ENCODE measurements around the gene LRCH1.

LRCH1 gene

DNA sequence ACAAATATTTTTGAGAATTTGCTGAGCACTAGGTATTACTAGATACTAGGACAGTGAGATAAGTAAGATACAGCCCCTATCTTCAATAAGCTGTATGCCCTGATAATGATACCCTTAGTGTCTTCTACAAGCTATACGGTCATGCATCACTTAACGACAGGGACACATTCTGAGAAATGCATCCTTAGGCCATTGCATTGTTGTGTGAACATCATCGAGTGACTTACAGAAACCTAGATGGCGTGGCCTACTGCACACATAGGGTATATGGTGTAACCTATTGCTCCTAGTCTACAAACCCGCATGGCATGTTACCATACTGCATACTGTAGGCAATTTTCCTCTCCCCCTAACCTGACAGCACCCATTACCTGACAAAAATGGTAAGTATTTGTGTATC is 64.9 kb downstream of the LRCH1 start:
- no peak for DNase-seq

DNA sequence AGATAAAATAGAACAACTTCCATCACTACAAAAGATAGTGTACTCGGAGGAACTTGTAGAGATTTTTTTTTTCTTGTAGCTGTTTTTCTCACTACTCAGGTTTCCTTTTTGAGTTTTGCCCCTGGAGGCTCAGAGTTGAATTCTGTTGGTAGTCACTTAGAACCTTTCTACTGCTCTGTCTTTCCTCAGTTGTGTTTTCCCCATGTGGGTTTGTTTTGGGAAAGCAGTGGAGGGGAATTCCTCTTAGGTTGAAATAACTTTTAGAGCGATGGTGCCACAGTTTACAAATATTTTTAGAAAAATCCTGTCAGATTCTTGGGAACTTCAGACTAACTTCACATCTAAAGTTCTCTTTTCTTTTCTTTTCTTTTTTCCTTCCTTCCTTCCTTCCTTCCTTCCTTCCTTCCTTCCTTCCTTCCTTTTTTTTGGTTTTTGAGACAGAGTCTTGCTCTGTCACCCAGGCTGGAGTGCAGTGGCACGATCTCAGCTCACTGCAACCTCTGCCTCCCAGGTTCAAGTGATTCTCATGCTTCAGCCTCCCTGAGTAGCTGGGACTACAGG is 65.8 kb downstream of the LRCH1 start:
- no peak for DNase-seq

DNA sequence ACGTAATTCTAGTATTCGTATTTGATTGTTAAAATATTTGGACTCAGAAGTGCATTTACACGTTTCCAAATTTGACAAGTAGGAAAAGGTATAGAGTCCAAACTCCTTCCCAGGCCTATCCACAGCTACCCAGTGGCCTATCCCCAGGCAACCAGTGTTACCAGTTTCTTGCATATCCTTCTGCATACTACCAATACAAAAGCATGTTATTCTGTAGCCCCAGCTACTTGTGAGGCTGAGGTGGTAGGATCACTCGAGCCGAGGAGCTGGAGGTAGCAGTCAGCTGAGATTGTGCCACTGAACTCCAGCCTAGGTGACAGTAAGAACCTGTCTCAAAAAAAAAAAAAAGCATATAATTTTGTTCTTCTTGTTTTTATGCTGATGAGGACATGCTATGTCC is 67.1 kb downstream of the LRCH1 start:
- DNase-seq = no peak

DNA sequence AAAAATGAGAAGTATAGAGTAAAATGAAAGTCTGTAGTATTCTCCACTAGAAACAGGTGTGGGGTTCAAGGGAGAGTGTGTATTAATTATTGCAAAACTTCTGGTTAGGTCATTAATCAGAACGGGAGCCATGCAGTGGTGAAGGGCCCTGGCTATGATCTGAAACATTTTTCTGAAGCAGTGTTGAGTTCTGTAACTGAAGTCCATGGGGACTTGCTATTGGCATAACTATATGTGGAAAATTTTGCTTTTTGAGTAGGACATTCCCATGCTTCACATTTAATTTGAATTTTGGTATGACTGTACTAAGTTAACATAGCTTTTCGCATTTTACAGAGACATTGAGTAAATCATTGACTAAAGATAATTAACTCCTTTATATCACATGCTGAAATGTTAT is 67.5 kb downstream of the LRCH1 start:
- DNase-seq = no peak

DNA sequence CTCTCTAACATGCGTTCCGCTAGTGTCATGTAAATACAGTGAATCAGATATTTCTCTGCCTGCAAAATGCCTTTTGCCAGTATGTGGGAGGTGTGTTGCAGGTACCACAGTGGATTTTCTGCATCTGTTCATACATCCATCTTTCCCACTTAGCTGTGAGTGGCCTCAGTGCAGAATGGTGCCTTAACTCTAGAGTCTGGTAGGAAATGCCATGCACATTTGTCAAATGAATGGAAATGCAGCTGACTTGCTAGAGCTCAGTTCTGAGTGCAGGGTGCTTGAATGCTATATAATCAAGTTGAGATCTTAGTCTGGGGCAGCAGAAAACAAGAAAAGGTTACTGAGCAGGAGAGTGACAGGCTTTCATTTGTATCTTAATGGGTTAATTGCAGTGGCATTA is 68.2 kb downstream of the LRCH1 start:
- no peak for DNase-seq

DNA sequence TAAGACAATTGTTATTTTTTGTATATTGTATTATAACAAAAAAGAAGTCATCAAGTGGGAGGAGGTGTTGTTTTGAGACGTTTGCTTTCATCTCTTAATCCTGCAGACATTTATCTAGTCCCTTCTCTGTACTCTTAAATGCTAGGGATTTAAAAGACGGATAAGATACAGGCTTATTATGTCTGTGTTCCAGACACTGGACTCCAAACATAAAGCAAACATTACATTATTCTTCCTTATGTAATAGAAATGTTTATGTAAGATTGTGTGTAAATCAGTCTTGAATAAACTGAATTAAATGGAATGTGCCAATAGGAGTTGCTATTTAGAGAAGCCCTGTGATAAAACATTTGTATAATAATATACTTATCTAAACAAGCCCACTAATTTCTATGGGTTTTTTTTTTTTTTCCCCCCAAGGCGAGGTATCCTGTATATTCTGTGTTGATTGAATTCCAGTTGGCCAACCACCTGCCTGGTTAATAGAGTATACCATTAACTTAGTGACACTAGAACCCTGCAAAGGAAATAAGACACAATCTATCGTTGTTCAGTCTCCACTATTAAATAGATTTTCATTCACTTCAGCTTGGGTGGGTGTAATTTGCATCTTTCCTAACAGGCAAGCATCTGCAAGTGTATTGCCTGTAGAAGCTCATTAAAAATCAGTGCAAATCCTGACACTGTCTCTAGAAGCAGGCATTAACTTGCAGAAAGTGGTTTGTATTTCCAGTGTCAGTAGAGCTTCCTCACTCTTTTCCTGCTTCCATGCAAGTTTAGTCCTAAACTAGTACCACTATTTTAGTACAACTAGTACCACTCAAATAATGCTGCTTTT is 69.0 kb downstream of the LRCH1 start:
- DNase-seq = no peak

DNA sequence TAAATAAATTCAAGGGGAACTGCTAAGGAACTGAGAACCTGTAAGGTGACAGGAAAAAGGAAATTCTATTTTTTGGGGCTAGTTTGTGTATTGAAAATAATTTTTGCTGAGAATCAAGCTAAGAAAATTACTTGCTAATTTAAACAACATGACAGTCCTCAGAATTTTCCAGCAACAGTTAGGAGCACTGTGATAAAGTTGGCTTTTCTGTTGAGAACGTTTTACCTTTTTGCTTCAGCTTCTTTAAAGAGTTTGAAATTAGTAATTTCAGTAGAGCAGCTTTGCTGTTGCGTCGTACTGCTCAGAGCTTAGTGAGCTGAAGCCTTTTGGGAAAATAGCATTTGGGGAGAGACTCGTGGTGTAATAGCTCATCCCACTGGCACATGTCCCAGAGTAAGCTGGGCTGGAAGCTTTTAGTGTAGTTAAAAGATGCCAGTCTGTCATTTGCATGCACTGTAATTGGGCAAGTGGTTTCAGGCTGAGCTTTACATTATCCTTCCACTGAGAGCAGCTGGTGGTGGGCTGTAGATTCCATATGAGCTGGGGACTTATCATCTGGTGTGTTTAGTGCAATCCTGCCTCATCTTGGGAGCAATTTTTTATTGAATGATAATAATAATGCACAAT is 69.8 kb downstream of the LRCH1 start:
- DNase-seq = peak; percentile 80 to 94

DNA sequence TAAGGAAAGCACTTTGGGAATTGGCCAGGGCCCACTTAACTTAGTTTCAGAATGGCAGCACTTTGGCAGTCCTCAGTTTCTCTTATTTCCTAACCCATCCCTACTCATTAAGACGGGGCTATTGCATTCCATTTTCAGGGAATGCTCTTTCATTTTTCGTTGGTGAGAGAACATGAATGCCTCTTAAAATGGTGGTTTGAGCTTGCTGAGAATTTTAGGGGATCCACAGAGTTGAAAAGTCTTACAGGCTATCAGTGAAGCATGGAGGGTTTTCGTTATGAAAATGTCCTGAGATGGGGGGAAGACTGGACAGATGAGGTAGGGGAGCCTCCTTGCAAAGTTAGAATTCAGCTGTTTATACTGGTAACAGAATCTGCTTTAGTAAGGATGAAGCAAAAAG is 71.4 kb downstream of the LRCH1 start:
- DNase-seq = no peak

DNA sequence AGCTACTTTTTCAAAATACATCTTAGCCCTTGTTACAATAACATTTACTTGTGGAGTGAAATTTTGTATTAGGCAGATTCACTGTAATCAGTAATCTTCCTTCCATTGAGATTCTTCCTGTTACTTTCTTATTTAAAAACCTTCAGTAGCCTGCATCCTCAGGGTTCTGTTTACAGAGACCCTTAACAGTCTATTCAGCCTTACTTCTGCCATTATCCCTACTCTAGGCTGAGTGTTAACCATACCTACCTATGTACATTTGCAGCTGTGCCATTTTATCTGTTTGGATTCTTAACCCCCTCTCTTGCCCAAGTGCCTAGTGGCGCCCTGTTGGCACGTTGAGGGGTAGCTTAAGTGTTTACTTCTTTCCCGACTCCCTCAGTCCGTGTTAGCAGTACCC is 71.9 kb downstream of the LRCH1 start:
- DNase-seq = no peak

DNA sequence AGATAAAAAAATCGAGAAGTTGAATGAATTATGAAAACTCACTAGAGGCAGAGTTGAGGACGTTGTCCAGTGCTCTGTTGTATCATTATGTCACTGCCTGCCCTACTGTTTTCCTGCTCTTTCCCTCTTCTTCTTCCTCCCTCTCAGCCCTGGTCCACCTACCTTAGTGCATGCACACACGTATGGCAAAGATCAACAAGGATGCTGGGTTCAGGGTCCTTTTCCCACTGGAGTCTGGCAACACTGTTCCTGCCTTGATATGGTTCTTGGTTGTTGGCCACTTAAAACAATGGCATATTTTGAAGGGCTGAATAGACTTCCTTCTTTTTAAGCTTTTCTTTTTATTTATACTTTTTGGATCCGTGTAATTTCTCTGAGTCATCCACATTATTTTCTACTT is 74.5 kb downstream of the LRCH1 start:
- DNase-seq = no peak

DNA sequence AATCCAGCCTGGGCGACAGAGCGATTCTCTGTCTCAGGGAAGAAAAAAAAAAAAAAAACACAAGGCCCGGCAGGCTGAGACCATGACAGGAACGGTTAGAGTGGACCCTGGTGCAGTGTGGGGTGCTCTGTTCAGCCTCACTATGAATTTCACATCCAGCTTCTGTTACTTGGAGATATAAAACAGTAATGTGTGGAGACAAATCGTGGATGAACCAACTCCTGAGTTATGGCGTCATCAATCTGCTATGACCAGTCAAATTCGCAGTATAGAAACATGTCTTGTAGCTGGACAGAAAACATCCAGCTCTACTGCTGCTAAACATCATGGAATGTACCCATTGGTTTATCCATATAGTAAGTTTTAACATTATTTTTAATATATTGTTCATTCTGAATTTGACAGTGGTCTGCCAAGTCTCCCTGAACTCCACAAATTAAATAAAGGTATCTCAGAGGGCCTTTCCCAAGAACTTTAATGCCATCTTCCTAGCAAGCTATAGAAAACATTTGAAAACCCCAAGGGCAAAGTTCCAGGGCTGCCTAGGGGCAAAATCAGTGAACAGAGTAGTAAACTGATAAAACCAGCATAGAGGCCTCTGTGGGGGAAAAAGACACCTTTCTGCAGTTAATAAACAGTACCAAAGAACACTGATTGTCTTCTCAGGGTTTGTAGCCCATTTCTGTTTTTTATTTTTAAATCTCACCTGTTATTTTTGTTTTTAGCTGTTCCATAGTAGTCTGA is 75.8 kb downstream of the LRCH1 start:
- no peak for DNase-seq

DNA sequence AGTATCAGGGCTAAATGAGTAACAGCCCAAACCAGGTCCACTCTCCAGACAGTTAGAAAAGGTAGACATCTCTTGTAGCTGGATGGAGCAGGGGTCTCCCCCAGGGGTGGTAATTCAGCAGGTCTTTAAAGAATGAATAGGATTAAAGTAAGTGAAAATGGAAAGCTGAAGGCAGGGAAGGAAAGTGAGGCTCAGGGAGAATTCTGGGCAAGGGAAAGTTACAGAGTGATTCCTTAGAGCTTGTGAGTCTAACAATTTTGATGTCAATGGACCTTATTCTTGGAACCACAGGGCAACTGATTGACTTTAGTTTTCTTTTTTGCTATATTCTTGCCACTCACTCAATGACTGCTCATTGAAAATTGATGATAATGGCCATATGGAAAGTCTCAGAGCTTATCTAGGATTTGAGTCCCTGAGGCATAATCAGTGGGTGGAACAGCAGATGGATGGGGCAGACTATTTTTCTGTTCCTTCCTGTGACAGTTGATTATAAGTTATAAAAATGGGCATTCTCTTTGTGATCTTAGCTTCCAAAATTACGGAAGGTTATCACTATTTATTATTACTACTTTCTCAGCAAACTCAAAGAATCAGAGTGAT is 76.9 kb downstream of the LRCH1 start:
- no peak for DNase-seq

DNA sequence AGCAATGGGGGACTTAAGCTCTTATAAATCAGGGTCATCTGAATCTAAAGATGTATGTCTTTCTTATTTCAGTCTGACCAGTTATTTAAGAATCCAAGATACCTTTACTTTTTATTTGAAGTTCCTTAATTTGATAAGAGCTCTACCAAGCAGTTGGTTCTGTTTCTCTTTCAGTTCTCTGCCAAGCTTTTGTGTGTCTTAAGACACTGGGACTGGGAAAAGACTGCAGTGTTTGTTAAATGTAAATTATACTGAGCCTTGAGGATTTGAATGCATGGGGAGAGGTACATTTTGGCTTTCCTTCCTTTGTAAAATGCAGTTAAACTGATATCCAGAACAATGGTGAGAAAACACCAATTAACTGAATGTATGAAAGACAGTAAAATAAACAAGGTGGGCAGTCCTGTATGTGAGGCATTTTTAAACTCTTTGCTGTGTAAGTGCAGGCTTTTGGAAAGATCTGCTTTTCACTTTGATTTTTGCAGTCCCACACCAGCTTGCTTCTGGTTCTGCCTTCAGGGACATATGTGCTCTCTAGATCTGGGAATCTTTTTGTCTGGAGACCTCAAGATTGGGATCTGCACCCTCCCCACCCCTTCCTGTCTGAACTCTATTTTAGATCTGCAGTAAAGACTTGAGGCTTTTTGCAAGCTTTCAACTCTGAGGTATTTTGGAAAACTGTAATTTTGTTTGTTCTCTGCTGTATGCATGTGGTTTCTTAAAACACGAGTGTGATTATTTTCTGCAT is 77.6 kb downstream of the LRCH1 start:
- no peak for DNase-seq

DNA sequence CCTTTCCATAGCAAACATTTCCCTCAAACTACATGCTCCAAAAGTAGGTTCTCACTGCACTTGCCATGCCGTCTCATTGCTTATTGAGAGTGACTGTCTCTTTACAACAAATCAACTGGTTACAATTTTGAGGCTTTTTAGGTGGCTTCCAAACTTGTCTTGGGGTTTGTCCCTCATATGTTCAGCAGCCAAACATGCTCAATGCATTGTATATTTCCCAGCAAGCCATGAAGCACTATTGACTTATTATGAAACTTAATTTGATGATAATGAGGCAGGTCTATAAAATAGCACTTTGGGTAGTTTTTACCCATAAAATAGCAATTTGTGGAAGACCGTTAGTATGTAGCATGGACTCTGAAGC is 78.2 kb downstream of the LRCH1 start:
- DNase-seq = no peak

DNA sequence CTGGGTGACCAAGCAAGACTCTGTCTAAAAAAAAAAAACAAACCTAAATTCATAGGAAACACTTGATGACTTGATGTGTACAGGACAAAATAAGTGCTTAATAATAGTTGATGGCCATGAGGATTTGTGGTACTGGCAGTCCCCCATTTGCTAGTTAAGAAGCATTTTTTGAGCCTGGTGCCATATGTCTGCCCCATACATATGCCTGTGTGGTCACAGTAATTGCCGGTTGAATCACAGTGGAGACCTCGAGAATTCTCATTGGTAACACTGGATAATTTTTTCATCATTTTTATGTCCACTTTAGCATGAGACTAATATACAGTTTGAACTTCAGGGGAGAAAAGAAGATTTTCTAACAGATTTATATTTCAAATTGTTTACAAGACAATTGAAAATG is 79.2 kb downstream of the LRCH1 start:
- DNase-seq = no peak

DNA sequence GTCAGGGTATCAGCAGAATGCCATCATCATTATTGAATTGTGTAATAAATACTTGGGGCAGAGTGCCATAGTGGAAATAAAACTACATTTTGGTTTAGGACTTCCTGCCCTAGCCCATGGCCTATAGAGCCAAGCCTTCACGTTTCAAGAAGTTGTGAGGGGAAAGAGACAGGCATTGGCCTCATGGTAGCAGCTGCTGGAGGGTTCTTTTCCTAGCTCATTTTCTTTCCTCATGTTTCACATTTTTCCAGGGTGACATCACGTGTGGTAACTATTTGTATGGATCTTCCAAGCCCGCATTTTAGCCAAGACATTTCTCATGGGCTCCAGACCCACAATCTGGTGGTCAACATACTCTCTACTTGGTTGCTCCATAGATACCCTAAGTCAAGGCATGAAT is 80.4 kb downstream of the LRCH1 start:
- DNase-seq = peak in 1 of 2 experiments; percentile 42

DNA sequence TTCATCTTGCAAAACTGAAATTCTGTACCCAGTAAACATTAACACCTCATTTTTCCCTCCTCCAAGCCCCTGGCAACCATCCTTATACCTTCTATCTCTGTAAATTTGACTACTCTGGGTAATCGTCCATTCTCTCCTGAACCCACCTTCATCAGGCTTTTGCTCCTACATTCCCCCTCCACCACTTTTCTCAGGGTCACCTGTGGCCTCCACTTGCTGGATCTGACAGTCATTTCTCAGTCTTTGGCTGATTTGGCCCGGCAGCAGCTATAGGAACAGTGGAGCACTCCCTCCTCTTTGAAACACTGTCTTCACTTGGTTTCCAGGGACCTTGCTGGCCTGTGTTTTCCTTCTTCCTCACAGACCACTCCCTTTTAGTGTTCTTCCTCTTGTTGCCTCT is 83.5 kb downstream of the LRCH1 start:
- DNase-seq = no peak

DNA sequence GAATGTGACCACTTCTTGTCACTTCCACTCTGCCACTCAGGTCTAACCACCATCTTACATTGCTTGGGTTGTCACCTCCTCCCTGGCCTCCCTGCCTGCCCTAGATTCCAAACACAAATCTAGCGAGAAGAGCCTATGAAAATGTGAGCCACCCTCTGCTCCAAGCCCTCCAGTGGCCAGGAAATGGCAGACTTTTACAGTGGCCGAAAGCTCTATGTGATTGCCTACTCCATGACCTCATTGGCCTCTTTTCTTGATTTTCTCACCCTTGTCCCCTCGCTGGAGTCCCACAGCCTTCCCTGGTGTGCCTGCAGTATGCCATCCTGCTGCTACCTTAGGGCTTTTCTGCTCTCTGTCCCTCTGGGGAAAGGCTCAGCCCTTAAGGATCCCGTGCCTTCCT is 84.2 kb downstream of the LRCH1 start:
- no peak for DNase-seq

DNA sequence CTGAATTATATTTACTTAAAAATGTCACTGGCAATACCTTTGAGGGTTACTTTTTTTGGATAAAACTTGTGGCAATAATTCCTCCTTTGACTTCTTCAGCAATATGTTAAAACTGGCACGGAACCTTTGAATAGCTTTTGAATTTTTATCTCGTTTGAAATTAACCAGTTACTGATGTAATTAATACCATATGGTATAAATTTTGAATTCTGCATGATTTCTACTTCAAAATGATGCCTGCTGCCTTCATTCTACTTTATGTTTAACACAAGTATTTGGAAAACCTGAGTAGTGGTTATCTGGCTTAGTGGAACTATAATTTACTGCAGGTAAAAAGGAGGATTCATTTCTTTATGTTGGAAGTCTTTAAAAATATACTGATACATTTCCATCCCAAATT is 85.3 kb downstream of the LRCH1 start:
- no peak for DNase-seq

DNA sequence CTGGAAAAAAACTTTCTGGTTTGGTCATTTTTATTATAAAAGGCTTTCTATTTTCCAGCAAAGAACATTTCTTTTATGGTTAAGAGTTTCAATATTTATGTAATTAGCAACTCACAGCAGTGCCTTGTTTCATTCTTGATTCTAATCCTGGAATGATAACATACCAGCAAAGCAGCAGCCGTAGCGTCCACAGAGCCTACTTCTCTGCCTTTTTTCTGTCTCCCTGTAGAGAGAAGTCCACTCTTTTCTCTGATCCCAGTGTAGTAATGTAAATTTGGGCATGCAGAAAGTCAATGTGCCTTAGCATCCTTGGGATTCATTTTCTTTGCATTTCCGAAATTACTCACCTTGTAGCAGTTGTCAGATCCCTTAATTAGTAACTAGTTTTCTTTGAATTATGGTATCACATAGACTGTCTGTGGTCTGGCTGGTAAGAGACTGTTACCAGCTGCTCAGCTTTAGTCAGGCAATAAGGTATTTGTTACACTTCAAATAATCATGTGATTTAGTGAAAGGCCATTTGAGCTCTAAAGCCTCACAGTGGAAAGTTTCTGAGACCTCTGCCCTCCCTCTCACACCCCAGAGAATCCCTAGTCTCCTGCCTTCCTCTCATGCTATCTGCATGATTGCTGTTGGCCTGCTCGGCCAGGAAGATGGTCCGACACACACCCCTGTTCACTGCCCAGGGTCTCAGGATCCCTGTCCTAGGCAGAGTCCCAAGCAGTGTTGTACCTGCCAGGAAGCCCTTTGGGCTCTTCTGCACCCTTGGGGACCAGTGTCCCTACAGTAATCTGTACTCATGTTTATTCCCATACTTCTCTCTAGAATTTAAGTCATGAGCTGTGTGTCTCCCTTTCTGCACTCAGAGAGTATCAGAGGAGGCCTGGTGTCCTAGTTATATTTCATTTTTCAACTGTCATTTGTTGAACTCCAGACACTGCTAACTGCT is 86.3 kb downstream of the LRCH1 start:
- no peak for DNase-seq

DNA sequence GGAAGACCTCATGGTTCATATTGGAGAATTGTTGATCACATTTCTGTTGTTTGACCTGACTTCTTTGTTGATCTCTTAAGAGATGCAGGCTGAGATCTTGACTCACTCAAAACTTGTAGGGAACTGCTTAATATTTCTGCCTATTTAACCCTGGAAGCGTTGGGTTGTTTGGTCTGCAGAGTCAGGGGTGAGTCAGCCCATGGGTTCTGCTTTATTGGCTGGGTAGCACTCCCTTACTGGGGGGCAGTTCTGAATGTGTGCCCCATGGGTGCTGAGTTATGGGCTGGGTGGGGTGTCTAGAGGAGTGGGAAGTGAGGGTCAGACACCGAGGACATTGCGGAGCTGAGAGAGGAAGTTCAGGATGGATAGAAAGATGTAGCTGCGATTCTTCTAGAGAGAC is 87.9 kb downstream of the LRCH1 start:
- DNase-seq = no peak
